HG03039 (cell line): Measurements from ENCODE around the gene HOXD1.

Experiments
- ATAC-seq: cut with Tn5 transposase; IDR thresholded peaks from one replicate; pipeline ENCODE4 v1.9.1; 2021; ENCODE audit warnings: mild to moderate bottlenecking, moderate library complexity; ENCODE audit not compliant: unreplicated experiment

Gene HOXD1

GRCh38 chr2:176234940-176235339, 46.5 kb downstream of the HOXD1 start:
- no peak for ATAC-seq

GRCh38 chr2:176237456-176237855, 49.0 kb downstream of the HOXD1 start:
- ATAC-seq, result no peak

- no peak for ATAC-seq
Observed at GRCh38 chr2:176239031-176239430, 50.6 kb downstream of the HOXD1 start.

GRCh38 chr2:176240301-176240700, 51.8 kb downstream of the HOXD1 start:
- ATAC-seq, result no peak
